ENCODE data around the gene GOSR1. TPM values are rescaled to one million over a fixed set of nuclear protein-coding genes. Genes with fewer than 3 reads are reported as not detected.
"Not testable (repeated sequence)": the region's sequence is repeated elsewhere in the genome, so short reads cannot be mapped to it uniquely, and the experiment has no call there.

GOSR1 gene
- total RNA-seq, 1 donor from 2014 or later, result 46.1 TPM

- H3K27me3 Mint-ChIP-seq (ENCODE audit: unreplicated experiment), result no peaks in the 10 kb centered on the region
- H3K4me1 Mint-ChIP-seq (ENCODE audit: low read depth, unreplicated experiment), result peaks cover 2% of the 10 kb centered on the region
- H3K36me3 Mint-ChIP-seq (ENCODE audit: unreplicated experiment), result no peaks in the 10 kb centered on the region
- TF ChIP-seq CTCF (IDR thresholded peaks at IDR 0.05; ENCODE audit: partially characterized antibody, unreplicated experiment), result no peak
- DNase-seq, result no peak
- H3K4me3 Mint-ChIP-seq (ENCODE audit: unreplicated experiment), result no peak overlapping the region
- H3K9me3 Mint-ChIP-seq (ENCODE audit: unreplicated experiment), result peaks cover 2% of the 10 kb centered on the region
- H3K27ac Mint-ChIP-seq (ENCODE audit: unreplicated experiment), result no peak overlapping the region
These were observed 93.0 kb downstream of the GOSR1 start for GRCh38 chr17:30570191-30570590.

- Mint-ChIP-seq H3K4me1 (ENCODE audit: low read depth, unreplicated experiment) (peaks cover 2% of the 10 kb centered on the region), H3K27me3 (ENCODE audit: unreplicated experiment) (no peaks in the 10 kb centered on the region), H3K9me3 (ENCODE audit: unreplicated experiment) (peaks cover 2% of the 10 kb centered on the region), H3K4me3 (ENCODE audit: unreplicated experiment) (no peak overlapping the region), H3K27ac (ENCODE audit: unreplicated experiment) (no peak overlapping the region), H3K36me3 (ENCODE audit: unreplicated experiment) (no peaks in the 10 kb centered on the region)
- no peak for DNase-seq
- TF ChIP-seq CTCF (IDR thresholded peaks at IDR 0.05; ENCODE audit: partially characterized antibody, unreplicated experiment), result no peak
These were observed 93.5 kb downstream of the GOSR1 start for GRCh38 chr17:30570596-30571265.

GRCh38 chr17:30571404-30571803 lies 94.2 kb downstream of the GOSR1 start:
- not testable (repeated sequence) for H3K36me3 Mint-ChIP-seq (ENCODE audit: unreplicated experiment); H3K4me1 Mint-ChIP-seq (ENCODE audit: low read depth, unreplicated experiment); H3K4me3 Mint-ChIP-seq (ENCODE audit: unreplicated experiment); H3K9me3 Mint-ChIP-seq (ENCODE audit: unreplicated experiment); H3K27ac Mint-ChIP-seq (ENCODE audit: unreplicated experiment); DNase-seq; H3K27me3 Mint-ChIP-seq (ENCODE audit: unreplicated experiment)

DNA sequence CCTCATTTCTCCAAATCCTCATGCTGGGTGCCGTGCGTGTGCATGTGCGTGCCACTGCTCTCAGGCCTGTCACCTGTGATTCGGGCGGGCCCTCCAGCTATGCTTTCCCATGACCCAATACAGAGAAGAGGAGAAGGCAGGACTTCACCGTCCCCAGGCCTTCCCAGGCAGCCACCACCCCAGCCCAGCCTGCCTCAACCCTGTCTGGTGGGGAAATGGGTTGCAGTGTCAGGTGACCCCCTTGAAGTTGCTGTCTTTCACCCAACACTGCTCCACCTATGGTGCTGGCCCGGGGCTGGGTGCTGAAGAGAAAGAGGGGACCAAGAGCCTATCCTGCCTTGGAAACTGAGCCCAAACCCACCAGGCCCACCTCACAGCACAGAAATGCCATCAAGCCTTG lies 94.7 kb downstream of the GOSR1 start:
- Mint-ChIP-seq H3K27ac (ENCODE audit: unreplicated experiment) (no peak overlapping the region), H3K4me3 (ENCODE audit: unreplicated experiment) (no peak overlapping the region), H3K4me1 (ENCODE audit: low read depth, unreplicated experiment) (peaks cover 2% of the 10 kb centered on the region), H3K9me3 (ENCODE audit: unreplicated experiment) (peaks cover 2% of the 10 kb centered on the region), H3K36me3 (ENCODE audit: unreplicated experiment) (no peaks in the 10 kb centered on the region), H3K27me3 (ENCODE audit: unreplicated experiment) (no peaks in the 10 kb centered on the region)
- DNase-seq, result no peak
- no peak for TF ChIP-seq CTCF (IDR thresholded peaks at IDR 0.05; ENCODE audit: partially characterized antibody, unreplicated experiment)

DNA sequence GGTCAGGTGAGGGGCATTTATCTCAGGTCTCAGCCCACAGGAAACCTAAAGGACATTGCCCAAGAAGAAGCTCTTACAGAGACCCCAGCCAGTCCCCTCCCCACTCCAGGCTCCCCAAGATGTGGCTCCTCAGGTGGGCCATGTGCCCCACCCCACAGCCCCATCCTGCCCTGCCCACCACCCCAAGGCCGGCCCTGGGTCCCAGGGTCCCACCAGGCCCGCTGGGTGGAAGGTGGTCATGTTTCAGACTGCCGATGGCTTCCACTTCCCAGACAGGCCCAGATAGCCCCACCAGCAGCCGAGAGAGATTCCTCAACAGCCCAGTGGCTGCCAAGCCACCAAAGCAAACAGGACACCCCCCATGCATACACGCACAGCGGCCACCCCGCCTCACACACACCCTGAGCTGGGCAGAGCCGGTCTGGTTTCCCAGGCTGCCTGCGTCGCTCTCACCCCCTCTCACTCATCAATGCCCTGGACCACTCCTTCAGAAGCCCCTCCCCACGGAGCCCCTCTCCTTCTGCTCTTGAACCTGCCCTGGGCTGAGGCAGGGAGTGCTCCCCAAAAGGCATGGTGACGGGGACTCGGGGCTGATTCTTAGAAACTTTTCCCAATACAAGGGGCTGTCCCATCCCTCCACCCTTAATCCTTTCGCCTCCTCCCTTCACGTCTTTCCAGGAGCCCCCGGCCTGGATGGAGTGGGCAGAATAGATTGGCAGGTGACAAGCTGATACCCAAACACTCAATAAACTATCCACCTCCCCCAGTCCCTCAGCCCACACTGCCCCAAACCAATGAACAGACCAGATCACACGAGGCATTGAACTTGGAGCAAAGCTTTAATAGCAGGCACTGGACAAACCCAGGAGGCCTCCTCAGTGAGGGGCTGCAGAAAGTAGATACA lies 95.7 kb downstream of the GOSR1 start:
- H3K9me3 Mint-ChIP-seq (ENCODE audit: unreplicated experiment); DNase-seq; H3K4me3 Mint-ChIP-seq (ENCODE audit: unreplicated experiment); H3K4me1 Mint-ChIP-seq (ENCODE audit: low read depth, unreplicated experiment); H3K27ac Mint-ChIP-seq (ENCODE audit: unreplicated experiment); H3K36me3 Mint-ChIP-seq (ENCODE audit: unreplicated experiment); H3K27me3 Mint-ChIP-seq (ENCODE audit: unreplicated experiment): not testable (repeated sequence)

Data from glutamatergic neuron (in vitro differentiated cells).